AG04450 (cell line): ENCODE measurements around the gene PCP4L1. TPM values are rescaled to one million over a fixed set of nuclear protein-coding genes. Genes with fewer than 3 reads are reported as not detected.
A peak's percentile ranks its signal among the peaks of the same experiment; 100 is the strongest.

ENCODE experiments used
- CTCF ChIA-PET: fragments of 300-600, 350-600 bp; formaldehyde crosslinking; extraction: SDS; loops from one replicate; lab custom pipeline; 2022; ENCODE audit warnings: antibody characterized with exemption, inconsistent platforms; lab: Charles Lee
- POLR2A ChIA-PET: fragments of 350-600 bp; formaldehyde crosslinking; extraction: SDS; loops from one replicate; lab custom pipeline; 2021; ENCODE audit warnings: antibody characterized with exemption, inconsistent platforms; lab: Yijun Ruan, JAX
- DNase-seq: peaks from one replicate; pipeline ENCODE4 v3.0.0-alpha.2; 2011; ENCODE audit warnings: low read depth, low spot score
- H3K27ac ChIP-seq: one replicate; pipeline ENCODE4 v1.5.1; 2012; ENCODE audit warnings: low read depth, low read length, control low read depth
- H3K27me3 ChIP-seq: one replicate; pipeline ENCODE4 v1.6.0; 2012; ENCODE audit warnings: low read length; ENCODE audit not compliant: control insufficient read depth, insufficient read depth
- H3K4me3 ChIP-seq: 2 replicates; pipeline ENCODE4 v1.5.1; 2011; ENCODE audit warnings: mild to moderate bottlenecking, low read depth, low read length, control low read depth
- H3K9me3 ChIP-seq: 2 replicates; pipeline ENCODE4 v1.5.1; 2012; ENCODE audit warnings: low read length; ENCODE audit not compliant: control insufficient read depth, insufficient read depth
- CTCF ChIP-seq: IDR thresholded peaks from 2 replicates; pipeline ENCODE4 v1.5.1; 2011; ENCODE audit warnings: low read depth, low read length, control low read depth, inconsistent platforms
- polyA plus RNA-seq: library from polyadenylated mRNA; depleted of rRNA; stranded (reverse); fragments of >200 nt; gene quantifications from 2 replicates; pipeline ENCODE4 v1.2.3, GENCODE V29; 2011

The PCP4L1 gene
- polyA plus RNA-seq, 1 experiment = not detected

GRCh38 chr1:161225534-161226319 lies 32.8 kb upstream of the PCP4L1 start, which contains the start of gene TOMM40L:
Gene TOMM40L (plus strand): TSS chr1:161226060. CDS start chr1:161226490, 430 bp downstream.
- no peaks in the 10 kb centered on the region for H3K27me3 ChIP-seq
- H3K4me3 ChIP-seq = peak within 1 kb of the TSS; percentile 97
- no peak within 1 kb of the TSS for H3K27ac ChIP-seq
- TF ChIP-seq CTCF = peak; percentile 76
- peak; percentile 100 for DNase-seq
- no peaks in the 10 kb centered on the region for H3K9me3 ChIP-seq
- POLR2A ChIA-PET = interaction anchor here (0.6 to 1.9 kb wide), 9 partner anchors 9 to 100 kb away, joined by 3 to 13 read pairs (median 5); partner anchors contain the start of genes NDUFS2 and SDHC
- CTCF ChIA-PET = interaction anchor here (0.6 to 8.9 kb wide), 45 partner anchors 9 to 1978 kb away, joined by 3 to 197 read pairs (median 6); partner anchors contain the start of genes ADAMTS4, CFAP126, FCER1G and NDUFS2

GRCh38 chr1:161226320-161226711 lies 32.2 kb upstream of the PCP4L1 start:
- H3K27ac ChIP-seq = no peak overlapping the region
- DNase-seq = no peak
- POLR2A ChIA-PET = interaction anchor here (0.6 to 1.9 kb wide), 7 partner anchors 10 to 99 kb away, joined by 3 to 13 read pairs (median 7); partner anchors contain the start of genes NDUFS2 and SDHC
- no peak for TF ChIP-seq CTCF
- no peaks in the 10 kb centered on the region for H3K27me3 ChIP-seq
- peak overlapping the region; percentile 97 for H3K4me3 ChIP-seq
- CTCF ChIA-PET = interaction anchor here (0.6 to 8.9 kb wide), 40 partner anchors 10 to 1977 kb away, joined by 3 to 197 read pairs (median 6); partner anchors contain the start of genes ADAMTS4, CFAP126, FCER1G and NDUFS2
- no peaks in the 10 kb centered on the region for H3K9me3 ChIP-seq

- H3K4me3 ChIP-seq = peak overlapping the region; percentile 97
- ChIA-PET CTCF (interaction anchor here (0.6 to 8.9 kb wide), 35 partner anchors 9 to 515 kb away, joined by 3 to 197 read pairs (median 7); partner anchors contain the start of genes ADAMTS4, CFAP126, FCER1G and NDUFS2), POLR2A (interaction anchor here (1.9 kb wide), 1 partner anchor 30 kb away, joined by 13 read pairs; no protein-coding TSS in a partner anchor)
- H3K9me3 ChIP-seq = no peaks in the 10 kb centered on the region
- H3K27me3 ChIP-seq = no peaks in the 10 kb centered on the region
- H3K27ac ChIP-seq = no peak overlapping the region
- no peak for DNase-seq
- no peak for TF ChIP-seq CTCF
Observed at GRCh38 chr1:161226759-161227158, 31.8 kb upstream of the PCP4L1 start.

DNA sequence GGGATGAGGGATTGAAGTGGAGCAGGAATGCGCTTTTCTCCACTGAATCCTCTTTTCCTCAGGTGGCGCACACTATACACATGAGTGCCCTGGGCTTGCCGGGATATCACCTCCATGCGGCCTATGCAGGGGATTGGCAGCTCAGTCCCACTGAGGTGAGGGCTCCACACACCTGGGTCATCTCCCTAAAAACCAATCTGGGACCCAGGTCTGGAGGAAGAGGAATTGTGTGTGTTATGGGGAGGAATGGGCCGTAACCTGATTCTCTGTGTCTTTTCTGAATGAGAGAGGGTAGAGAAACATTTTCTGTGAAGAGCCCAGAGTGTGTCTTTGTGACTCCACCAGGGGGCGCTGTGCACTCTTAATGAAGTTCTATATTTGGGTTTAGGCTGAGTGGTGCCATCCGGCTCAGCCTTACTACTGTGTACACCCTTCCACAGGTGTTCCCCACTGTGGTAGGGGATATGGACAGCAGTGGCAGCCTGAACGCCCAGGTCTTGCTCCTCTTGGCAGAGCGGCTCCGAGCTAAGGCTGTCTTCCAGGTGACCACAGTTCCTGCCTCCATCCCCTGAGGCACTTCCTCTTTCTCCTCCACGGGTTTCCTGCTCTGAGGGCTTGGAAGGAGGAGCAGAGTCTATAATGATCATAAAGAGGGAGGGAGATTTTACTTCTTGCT lies 31.2 kb upstream of the PCP4L1 start:
- Histone ChIP-seq H3K9me3 (no peaks in the 10 kb centered on the region), H3K4me3 (peak overlapping the region; percentile 97; the same call in 1 of the 2 replicates), H3K27ac (no peak overlapping the region), H3K27me3 (no peaks in the 10 kb centered on the region)
- ChIA-PET POLR2A (no interaction called here), CTCF (interaction anchor here (0.6 to 8.9 kb wide), 38 partner anchors 8 to 514 kb away, joined by 3 to 197 read pairs (median 6); partner anchors contain the start of genes ADAMTS4, CFAP126, FCER1G and NDUFS2)
- no peak for DNase-seq
- TF ChIP-seq CTCF = peak; percentile 79
